Mesendoderm (in vitro differentiated cells): ENCODE results near the gene CYP11A1.

Source experiments
- DNase-seq: peaks from one replicate; pipeline ENCODE4 v3.0.0; 2013
- H2AK5ac ChIP-seq: 2 replicates; pipeline ENCODE4 v1.6.1; 2013; ENCODE audit warnings: low read length, inconsistent platforms
- H2BK120ac ChIP-seq: 2 replicates; pipeline ENCODE4 v1.6.1; 2013; ENCODE audit warnings: low read depth, mild to moderate bottlenecking, low read length, moderate library complexity, mixed read lengths
- H2BK15ac ChIP-seq: replicated peaks from 2 replicates; pipeline ENCODE4 v1.6.1; 2013; ENCODE audit warnings: low read depth, mild to moderate bottlenecking, moderate library complexity
- H2BK5ac ChIP-seq: 2 replicates; pipeline ENCODE4 v1.6.1; 2013; ENCODE audit warnings: low read length, inconsistent platforms
- H3K18ac ChIP-seq: 2 replicates; pipeline ENCODE4 v1.6.1; 2013; ENCODE audit warnings: mild to moderate bottlenecking, low read length, mixed read lengths
- H3K23ac ChIP-seq: one replicate; pipeline ENCODE4 v1.6.1; 2013; ENCODE audit warnings: low read length
- H3K27ac ChIP-seq: 2 replicates; pipeline ENCODE4 v1.5.1; 2013; ENCODE audit warnings: low read depth, mild to moderate bottlenecking, inconsistent platforms, low read length, moderate library complexity
- H3K27me3 ChIP-seq: 2 replicates; pipeline ENCODE4 v1.6.1; 2013; ENCODE audit warnings: low read length, control low read depth, mild to moderate bottlenecking, inconsistent platforms; ENCODE audit not compliant: insufficient read depth, poor library complexity
- H3K36me3 ChIP-seq: 2 replicates; pipeline ENCODE4 v1.6.1; 2013; ENCODE audit warnings: low read length, inconsistent platforms; ENCODE audit not compliant: control insufficient read depth, insufficient read depth
- H3K4ac ChIP-seq: one replicate; pipeline ENCODE4 v1.6.1; 2013; ENCODE audit warnings: low read depth, mild to moderate bottlenecking, low read length, moderate library complexity
- H3K4me1 ChIP-seq: 2 replicates; pipeline ENCODE4 v1.6.1; 2013; ENCODE audit warnings: low read depth, low read length, inconsistent platforms; ENCODE audit not compliant: control insufficient read depth
- H3K4me2 ChIP-seq: 2 replicates; pipeline ENCODE4 v1.6.1; 2013; ENCODE audit warnings: low read length
- H3K4me3 ChIP-seq: 2 replicates; pipeline ENCODE4 v1.5.1; 2013; ENCODE audit warnings: mild to moderate bottlenecking, low read length
- H3K56ac ChIP-seq: one replicate; pipeline ENCODE4 v1.6.1; 2013; ENCODE audit warnings: low read length
- H3K79me1 ChIP-seq: 2 replicates; pipeline ENCODE4 v1.6.1; 2013; ENCODE audit warnings: low read length, inconsistent platforms
- H3K79me2 ChIP-seq: 2 replicates; pipeline ENCODE4 v1.6.1; 2013; ENCODE audit warnings: mild to moderate bottlenecking, low read length; ENCODE audit not compliant: control insufficient read depth, insufficient read depth
- H3K9ac ChIP-seq: 2 replicates; pipeline ENCODE4 v1.6.1; 2013; ENCODE audit warnings: low read length, inconsistent platforms
- H4K5ac ChIP-seq: one replicate; pipeline ENCODE4 v1.6.1; 2013; ENCODE audit warnings: low read length
- H4K8ac ChIP-seq: one replicate; pipeline ENCODE4 v1.6.1; 2013; ENCODE audit warnings: low read depth, mild to moderate bottlenecking, control low read depth, low read length, moderate library complexity
- WGBS: extraction: QIAGEN DNeasy Blood & Tissue Kit; methylation state at CpG from one replicate; pipeline ENCODE4 v1.1.7; 2013; ENCODE audit warnings: low lambda C conversion rate, missing lambda C conversion rate; ENCODE audit not compliant: insufficient coverage; ENCODE audit errors: extremely low coverage; 5-methylcytosine and 5-hydroxymethylcytosine counted together

The CYP11A1 gene

DNA sequence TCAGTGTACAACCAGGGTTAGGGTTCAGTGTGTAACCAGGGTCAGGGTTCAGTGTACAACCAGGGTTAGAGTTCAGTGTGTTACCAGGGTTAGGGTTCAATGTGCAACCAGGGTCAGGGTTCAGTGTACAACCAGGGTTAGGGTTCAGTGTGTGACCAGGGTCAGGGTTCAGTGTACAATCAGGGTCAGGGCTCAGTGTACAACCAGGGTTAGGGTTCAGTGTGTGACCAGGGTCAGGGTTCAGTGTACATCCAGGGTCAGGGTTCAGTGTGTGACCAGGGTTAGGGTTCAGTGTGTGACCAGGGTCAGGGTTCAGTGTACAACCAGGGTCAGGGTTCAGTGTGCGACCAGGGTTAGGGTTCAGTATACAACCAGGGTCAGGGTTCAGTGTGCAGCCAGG is 33.3 kb downstream of the CYP11A1 start:
- Histone ChIP-seq H4K5ac (no peak overlapping the region), H3K27ac (no peak overlapping the region), H3K79me2 (no peaks in the 10 kb centered on the region), H3K4me1 (no peaks in the 10 kb centered on the region), H3K79me1 (no peaks in the 10 kb centered on the region), H2AK5ac (peak overlapping the region; percentile 5), H3K27me3 (no peaks in the 10 kb centered on the region), H3K4me2 (no peak overlapping the region), H2BK120ac (no peak overlapping the region), H4K8ac (no peak overlapping the region), H3K18ac (no peak overlapping the region), H3K4ac (no peak overlapping the region), H3K4me3 (no peak overlapping the region), H2BK15ac (no peak overlapping the region), H2BK5ac (no peak overlapping the region), H3K36me3 (no peaks in the 10 kb centered on the region), H3K9ac (no peak overlapping the region), H3K56ac (no peak overlapping the region), H3K23ac (no peak overlapping the region)
- DNase-seq = no peak
- WGBS = no CpG with 5 or more reads among the region's 1 CpG

DNA sequence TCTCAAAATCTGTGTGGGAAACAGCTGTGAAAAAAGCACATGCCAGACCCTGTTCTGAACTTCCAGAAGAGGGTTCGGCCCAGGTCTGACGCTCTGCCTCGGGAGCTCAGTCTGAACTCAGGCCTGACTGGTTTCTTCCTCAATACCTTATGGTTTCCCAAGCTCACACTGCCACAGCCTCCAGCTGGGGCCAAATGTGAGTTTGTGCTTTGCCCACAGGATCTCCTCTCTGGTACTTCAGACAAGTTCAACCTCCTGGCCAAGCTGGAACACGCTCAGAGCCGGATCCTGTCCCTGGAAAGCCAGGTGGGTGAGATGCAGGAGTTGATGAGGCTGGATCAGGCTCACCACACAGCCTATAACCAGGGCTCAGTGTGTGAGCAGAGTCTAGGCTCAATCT is 33.8 kb downstream of the CYP11A1 start:
- no peak for DNase-seq
- Histone ChIP-seq H3K27ac (no peak overlapping the region), H3K56ac (no peak overlapping the region), H3K79me2 (no peaks in the 10 kb centered on the region), H3K27me3 (no peaks in the 10 kb centered on the region), H3K4me3 (no peak overlapping the region), H4K8ac (no peak overlapping the region), H3K79me1 (no peaks in the 10 kb centered on the region), H3K4me2 (no peak overlapping the region), H3K4ac (no peak overlapping the region), H2BK5ac (no peak overlapping the region), H3K36me3 (no peaks in the 10 kb centered on the region), H2AK5ac (no peak overlapping the region), H2BK15ac (no peak overlapping the region), H3K4me1 (peaks cover under 1% of the 10 kb centered on the region), H3K18ac (no peak overlapping the region), H3K23ac (no peak overlapping the region), H2BK120ac (no peak overlapping the region), H3K9ac (no peak overlapping the region), H4K5ac (no peak overlapping the region)
- WGBS = no CpG with 5 or more reads among the region's 5 CpGs

DNA sequence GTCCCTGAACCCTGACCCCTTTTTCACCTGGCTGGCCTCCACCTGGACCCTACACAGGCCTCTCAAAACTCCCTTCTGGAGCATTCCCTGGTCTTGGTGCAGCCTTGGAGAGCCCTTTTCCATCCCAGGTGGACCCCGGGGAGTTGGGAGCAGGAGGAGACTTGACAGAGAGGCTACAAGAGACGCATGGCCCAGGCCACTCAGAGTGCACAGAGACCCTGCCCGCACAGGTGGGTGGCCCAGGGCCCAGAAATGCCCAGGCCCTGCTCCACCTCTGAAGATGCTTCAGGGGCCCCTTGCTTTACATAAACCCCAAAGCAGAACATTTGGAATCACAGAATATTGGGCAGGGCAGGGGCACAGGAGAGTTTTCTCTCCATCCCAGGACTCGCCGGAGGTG is 34.4 kb downstream of the CYP11A1 start:
- H2BK120ac ChIP-seq = no peak overlapping the region
- H3K27ac ChIP-seq = no peak overlapping the region
- no peak overlapping the region for H2BK15ac ChIP-seq
- H3K4me2 ChIP-seq = no peak overlapping the region
- peaks cover 3% of the 10 kb centered on the region for H3K4me1 ChIP-seq
- H2AK5ac ChIP-seq = no peak overlapping the region
- DNase-seq = no peak
- H4K8ac ChIP-seq = no peak overlapping the region
- no peak overlapping the region for H3K23ac ChIP-seq
- no peak overlapping the region for H2BK5ac ChIP-seq
- H4K5ac ChIP-seq = no peak overlapping the region
- H3K4ac ChIP-seq = no peak overlapping the region
- WGBS = no CpG with 5 or more reads among the region's 5 CpGs
- H3K27me3 ChIP-seq = no peaks in the 10 kb centered on the region
- H3K79me1 ChIP-seq = no peaks in the 10 kb centered on the region
- no peak overlapping the region for H3K4me3 ChIP-seq
- H3K79me2 ChIP-seq = no peaks in the 10 kb centered on the region
- H3K9ac ChIP-seq = no peak overlapping the region
- H3K18ac ChIP-seq = no peak overlapping the region
- no peaks in the 10 kb centered on the region for H3K36me3 ChIP-seq
- H3K56ac ChIP-seq = no peak overlapping the region

DNA sequence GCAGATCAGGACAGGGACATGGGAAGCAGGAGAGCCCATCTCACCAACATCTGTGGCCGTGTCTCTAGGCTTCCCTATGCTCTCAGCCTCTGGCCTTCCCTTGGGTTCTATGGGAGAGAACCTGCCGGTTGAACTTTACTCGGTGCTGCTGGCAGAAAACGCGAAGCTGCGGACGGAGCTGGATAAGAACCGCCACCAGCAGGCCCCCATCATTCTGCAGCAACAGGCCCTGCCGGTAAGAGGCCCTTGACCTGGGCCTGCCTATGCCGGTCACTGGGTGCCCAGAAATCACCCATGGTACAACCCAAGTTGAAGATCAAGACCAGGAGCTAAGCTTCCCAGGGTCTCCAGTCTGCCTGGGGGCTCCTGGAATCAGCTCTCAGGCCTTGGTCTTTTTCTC is 34.8 kb downstream of the CYP11A1 start:
- WGBS = no CpG with 5 or more reads among the region's 10 CpGs
- Histone ChIP-seq H3K4me3 (no peak overlapping the region), H3K27me3 (no peaks in the 10 kb centered on the region), H3K23ac (no peak overlapping the region), H3K18ac (no peak overlapping the region), H4K5ac (no peak overlapping the region), H3K79me2 (no peaks in the 10 kb centered on the region), H3K27ac (no peak overlapping the region), H3K79me1 (no peaks in the 10 kb centered on the region), H3K36me3 (no peaks in the 10 kb centered on the region), H3K4ac (no peak overlapping the region), H2BK5ac (no peak overlapping the region), H2AK5ac (no peak overlapping the region), H2BK15ac (no peak overlapping the region), H3K56ac (no peak overlapping the region), H3K4me1 (peaks cover 3% of the 10 kb centered on the region), H2BK120ac (no peak overlapping the region), H3K9ac (no peak overlapping the region), H4K8ac (no peak overlapping the region), H3K4me2 (no peak overlapping the region)
- DNase-seq = no peak

DNA sequence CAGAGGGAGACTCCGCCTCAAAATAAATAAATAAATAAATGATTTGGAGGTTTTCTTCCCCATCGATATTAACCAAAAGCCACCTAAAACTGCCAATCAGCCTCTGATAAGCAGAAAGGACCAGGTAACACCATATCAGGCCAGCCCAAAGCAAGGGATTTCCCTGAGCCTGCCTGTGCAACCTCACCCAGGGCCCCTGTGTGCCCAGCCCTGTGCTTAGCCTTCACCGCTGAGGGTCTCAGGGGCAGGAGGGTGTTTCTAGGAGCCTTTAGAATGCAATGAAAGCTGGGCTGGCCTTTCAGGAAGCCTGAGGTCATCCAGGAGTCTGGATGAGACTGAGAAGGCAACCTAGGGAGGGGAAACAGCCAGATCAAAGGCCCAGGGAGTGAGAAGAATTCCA is 35.4 kb downstream of the CYP11A1 start:
- Histone ChIP-seq H2AK5ac (no peak overlapping the region), H3K36me3 (no peaks in the 10 kb centered on the region), H4K5ac (no peak overlapping the region), H3K9ac (no peak overlapping the region), H3K4me1 (peaks cover 3% of the 10 kb centered on the region), H3K23ac (no peak overlapping the region), H2BK15ac (no peak overlapping the region), H4K8ac (no peak overlapping the region), H3K4me3 (no peak overlapping the region), H3K4me2 (no peak overlapping the region), H3K18ac (no peak overlapping the region), H3K56ac (no peak overlapping the region), H2BK120ac (no peak overlapping the region), H3K27me3 (no peaks in the 10 kb centered on the region), H3K79me1 (no peaks in the 10 kb centered on the region), H3K4ac (no peak overlapping the region), H3K27ac (no peak overlapping the region), H3K79me2 (no peaks in the 10 kb centered on the region), H2BK5ac (no peak overlapping the region)
- WGBS = no CpG with 5 or more reads among the region's 3 CpGs
- DNase-seq = peak; percentile 47

DNA sequence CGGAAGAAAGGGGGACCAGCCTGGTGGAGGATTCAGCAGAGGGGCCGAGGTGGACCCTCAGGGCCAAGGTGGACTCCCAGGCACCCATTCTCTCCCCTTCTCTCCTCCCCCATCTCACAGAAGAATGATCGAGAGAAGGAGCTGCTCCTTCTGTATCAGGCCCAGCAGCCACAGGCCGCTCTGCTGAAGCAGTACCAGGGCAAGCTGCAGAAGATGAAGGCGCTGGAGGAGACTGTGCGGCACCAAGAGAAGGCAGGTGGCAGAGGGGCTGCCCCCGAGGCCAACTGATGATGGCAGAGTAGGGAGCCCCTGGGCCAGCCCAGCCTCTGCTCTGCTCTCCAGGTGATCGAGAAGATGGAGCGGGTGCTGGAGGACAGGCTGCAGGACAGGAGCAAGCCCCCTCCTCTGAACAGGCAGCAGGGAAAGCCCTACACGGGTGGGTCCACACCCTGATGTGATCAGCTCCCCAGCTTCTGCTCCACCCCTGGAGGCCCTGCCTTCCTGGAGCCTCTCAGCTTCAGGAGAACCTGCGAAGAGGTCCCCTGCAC is 36.5 kb downstream of the CYP11A1 start:
- H3K23ac ChIP-seq = no peak overlapping the region
- no peaks in the 10 kb centered on the region for H3K79me2 ChIP-seq
- H2BK120ac ChIP-seq = no peak overlapping the region
- no peak overlapping the region for H4K8ac ChIP-seq
- H3K9ac ChIP-seq = no peak overlapping the region
- whole genome bisulfite sequencing = no CpG with 5 or more reads among the region's 11 CpGs
- H2BK5ac ChIP-seq = no peak overlapping the region
- no peaks in the 10 kb centered on the region for H3K79me1 ChIP-seq
- DNase-seq = no peak
- H3K4me1 ChIP-seq = peaks cover 5% of the 10 kb centered on the region
- H3K27me3 ChIP-seq = no peaks in the 10 kb centered on the region
- no peak overlapping the region for H3K4me2 ChIP-seq
- H2BK15ac ChIP-seq = no peak overlapping the region
- no peak overlapping the region for H3K18ac ChIP-seq
- H2AK5ac ChIP-seq = no peak overlapping the region
- H3K56ac ChIP-seq = no peak overlapping the region
- no peaks in the 10 kb centered on the region for H3K36me3 ChIP-seq
- H3K4ac ChIP-seq = no peak overlapping the region
- H3K4me3 ChIP-seq = no peak overlapping the region
- H4K5ac ChIP-seq = no peak overlapping the region
- H3K27ac ChIP-seq = no peak overlapping the region
